HG03103 (cell line): ENCODE measurements around the gene ADNP.
"Not testable (repeated sequence)": the region's sequence is repeated elsewhere in the genome, so short reads cannot be mapped to it uniquely, and the experiment has no call there.

Source experiments
- ATAC-seq: cut with Tn5 transposase; IDR thresholded peaks from one replicate; pipeline ENCODE4 v1.9.1; 2021; ENCODE audit warnings: low read depth; ENCODE audit not compliant: unreplicated experiment

The ADNP gene

DNA sequence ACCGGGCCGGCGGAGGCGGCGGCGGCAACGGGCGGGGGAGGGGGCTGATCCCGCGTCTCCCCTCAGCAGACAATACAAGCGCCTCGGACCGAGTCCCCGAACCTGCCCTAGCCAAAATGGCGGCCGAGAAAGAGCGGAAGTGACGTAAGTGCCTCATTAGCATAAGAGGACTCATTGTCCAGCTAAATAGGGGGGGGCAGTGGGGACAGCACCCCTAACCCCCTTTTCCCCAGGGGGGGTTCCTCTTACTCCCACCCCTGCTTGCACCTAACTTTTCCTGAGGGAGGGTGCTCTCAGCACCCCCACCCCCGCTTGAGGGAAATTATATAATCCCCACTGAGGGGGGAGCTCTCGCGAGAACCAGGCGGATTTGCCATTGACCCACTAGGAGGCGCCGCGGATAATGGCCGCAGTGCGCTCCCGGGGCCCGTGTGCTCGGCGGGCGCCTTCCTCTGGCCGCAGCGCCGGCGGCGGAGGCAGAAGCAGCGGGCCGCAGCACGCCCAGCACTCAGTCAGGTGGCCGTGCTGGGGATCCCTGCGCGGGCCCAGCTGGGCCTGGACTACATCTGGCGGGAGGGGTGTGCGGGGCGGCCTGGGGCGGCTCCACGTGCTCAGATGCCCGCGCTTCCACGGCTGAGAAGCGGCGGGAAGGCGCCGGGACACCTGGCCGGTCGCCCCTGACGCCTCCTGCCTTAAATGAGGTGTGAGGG, at the start of gene ADNP:
ADNP (minus strand) TSS at position 132 of the 710 bp plus-strand sequence. CDS start 27,441 bp downstream, outside the sequence.
- peak; percentile 47 for ATAC-seq

DNA sequence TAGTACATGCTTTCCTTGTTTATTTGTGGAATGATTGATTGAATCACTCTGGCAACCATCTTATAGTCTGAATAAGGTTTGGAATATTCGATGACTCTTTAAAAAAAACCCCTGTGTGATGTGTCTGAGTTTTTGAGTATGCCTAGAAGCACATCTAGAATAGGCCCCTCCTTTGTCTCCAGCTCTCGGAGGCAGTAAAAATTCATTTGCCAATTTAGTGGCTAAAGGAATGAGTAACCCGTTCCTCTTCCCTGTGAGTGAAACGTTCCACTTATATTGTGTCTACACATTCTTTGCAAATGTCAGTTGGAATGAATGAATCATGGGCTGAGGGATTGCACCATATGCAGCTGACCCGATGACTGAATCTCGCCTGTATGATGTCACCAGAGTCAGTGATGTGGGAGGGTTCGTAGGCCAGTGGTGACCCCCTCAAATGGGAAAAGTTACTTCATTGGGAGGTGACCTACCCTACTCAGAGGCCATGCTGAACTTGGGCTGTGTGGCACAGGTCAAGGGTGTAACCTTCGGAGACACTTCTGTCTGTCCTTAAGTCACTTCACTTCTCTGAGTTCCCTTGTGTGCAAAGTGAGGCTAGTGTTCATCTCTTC, 48.9 kb upstream of the ADNP start:
- ATAC-seq: no peak

DNA sequence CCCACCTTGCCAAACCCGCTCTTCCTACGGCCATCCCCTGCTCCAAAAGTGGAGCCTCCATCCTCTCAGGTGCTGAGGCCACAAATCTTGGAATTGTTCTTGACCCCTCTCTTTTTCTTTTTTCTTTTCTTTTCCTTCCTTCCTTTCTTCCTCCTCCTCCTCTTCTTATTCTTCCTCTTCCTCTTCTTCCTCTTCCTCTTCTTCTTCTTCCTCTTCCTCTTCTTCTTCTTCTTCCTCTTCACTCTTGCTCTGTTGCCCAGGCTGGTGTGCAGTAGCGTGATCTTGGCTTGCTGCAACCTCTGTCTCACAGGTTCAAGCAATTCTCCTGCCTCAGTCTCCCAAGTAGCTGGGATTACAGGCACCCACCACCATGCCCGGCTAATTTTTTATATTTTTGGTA, 47.3 kb upstream of the ADNP start:
- not testable (repeated sequence) for ATAC-seq

DNA sequence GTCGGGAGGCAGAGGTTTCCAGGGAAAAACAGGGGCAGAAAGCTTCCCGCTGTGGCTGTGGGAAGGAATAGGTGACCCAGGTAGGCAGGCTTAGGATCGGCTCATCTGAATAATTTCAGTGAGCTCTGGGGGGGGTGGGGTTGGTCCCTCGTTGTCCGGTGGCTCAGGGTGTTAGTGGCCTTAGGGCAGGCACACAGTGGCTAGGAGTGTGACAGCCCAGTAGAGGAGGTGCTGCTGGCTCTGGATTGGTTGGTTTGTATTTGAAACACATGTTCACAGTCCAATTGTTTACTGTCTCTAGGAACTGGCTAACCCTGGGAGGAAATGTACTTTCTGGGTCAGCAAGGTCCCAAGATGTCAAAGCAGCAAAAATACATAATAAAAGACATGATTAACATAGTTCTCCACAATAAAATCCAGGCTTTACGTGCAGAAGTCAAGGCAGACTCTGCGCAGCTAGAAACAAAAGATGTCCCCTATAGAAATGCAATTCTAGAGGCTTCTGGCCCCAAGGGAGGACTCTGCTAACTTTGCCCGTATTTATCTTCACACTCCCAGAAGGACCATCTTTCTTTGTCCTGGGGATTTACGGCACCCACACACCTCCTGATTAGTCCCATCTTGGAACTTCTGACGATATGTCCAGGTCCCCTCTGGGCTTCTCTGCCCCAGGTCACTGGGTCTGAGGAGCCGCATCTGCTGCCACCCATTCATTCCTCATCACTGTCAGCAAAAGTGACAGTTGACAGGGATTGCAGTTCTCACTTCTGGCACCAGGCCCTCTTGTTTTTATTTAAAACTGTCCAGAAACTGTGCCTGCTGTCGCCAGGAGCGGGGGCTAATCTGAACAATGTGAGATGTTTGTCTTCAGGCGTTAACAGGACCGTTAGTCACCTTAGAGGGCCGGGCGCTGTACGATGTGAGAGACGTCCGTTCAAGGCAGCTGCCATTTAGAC, 46.1 kb upstream of the ADNP start:
- ATAC-seq: no peak

DNA sequence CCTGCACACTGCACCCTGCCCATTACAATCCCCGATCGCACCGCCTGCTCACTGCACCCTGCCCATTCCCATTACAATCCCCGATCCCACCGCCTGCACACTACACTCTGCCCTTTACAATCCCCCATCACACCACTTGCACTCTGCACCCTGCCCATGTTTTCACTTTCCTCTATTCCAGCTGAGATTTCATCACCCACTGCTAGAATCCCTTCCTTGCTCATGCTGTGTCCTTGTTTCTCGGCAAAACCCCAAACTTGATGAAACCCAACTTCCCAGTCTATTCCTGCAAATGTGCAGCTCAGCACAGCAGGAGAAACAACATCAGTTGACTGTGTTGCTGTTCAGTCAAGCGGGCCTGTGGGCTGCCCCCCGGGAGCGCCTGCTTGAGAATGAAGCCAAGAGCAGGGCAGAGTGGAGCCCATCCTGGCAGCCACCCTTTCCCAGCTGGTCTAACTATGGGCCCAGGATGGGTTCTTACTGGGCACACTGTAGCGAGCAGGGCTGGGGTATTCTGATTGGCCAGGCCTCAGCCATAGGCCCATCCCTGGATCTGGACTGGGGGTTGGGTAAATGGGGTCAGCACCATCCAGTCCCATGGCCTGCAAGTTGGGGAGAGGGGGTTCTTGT, 44.6 kb upstream of the ADNP start:
- ATAC-seq: no peak

DNA sequence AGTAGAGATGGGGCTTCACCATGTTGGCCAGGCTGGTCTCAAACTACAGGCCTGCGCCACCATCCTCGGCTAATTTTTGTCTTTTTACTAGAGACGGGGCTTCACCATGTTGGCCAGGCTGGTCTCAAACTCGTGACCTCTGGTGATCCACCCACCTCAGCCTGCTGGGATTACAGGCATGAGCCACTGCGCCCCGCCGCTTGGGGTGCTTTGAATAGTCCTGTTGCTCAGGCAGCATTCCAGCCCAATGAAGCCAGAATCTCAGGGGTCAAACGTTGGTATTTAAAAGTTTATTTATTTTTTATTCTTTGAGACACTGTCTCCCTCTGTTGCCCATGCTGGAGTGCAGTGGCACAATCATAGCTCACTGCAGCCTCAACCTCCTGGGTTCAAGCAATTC, 38.7 kb upstream of the ADNP start:
- ATAC-seq: no peak

DNA sequence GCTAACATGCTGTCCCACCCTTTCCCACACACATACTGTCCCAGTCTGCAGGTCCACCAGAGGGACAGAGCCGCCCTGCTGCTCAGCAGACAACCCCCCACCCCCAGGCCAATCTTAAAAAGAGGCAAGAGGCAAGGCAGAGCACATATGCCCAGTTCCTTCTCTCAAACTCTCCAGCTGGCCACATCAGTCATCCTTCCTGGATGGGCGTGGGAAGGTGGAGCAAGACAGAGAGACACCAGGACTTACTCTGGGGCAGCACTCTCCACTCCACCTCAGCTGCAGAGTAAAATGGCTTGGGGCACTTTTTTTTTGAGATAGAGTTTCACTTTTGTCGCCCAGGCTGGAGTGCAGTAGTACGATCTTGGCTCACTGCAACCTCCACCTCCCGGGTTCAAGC, 38.2 kb upstream of the ADNP start:
- ATAC-seq: no peak

DNA sequence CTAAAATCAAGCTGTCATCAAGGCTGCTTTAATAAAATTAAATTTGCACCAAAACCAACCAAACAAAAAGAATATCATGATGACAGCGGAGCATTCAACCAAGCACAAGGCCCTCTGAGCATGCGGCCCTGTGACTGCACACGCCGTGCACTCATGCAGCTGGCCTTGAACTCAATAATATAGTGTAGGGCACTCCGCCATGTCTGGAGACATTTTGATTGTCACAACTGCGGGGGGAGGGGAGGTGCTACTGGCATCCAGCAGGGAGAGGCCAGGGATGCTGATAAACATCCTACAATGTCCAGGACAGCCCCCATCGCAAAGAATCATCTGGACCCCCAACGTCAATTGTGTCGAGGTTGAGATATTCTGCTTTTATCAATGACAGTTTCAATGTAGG, 37.1 kb upstream of the ADNP start:
- ATAC-seq: no peak

DNA sequence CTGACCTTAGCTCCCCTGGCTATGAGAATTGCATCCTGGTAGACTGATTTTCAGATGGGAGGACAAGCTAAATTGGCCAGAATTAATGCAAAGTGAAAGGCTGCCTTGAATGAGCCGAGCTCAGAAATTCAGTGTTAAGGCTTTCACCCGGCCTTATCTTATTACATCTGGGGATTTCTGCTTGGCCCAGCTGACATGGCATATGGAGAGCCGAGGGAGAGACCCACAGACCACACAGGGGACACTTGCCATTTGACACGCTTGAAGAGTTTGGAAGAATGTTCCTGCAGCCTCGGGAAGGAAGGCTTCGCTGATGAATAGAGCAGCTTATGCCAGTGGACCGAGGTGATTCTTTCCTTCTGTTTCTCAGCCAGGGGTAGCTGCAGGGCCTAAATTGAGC, 36.3 kb upstream of the ADNP start:
- no peak for ATAC-seq

DNA sequence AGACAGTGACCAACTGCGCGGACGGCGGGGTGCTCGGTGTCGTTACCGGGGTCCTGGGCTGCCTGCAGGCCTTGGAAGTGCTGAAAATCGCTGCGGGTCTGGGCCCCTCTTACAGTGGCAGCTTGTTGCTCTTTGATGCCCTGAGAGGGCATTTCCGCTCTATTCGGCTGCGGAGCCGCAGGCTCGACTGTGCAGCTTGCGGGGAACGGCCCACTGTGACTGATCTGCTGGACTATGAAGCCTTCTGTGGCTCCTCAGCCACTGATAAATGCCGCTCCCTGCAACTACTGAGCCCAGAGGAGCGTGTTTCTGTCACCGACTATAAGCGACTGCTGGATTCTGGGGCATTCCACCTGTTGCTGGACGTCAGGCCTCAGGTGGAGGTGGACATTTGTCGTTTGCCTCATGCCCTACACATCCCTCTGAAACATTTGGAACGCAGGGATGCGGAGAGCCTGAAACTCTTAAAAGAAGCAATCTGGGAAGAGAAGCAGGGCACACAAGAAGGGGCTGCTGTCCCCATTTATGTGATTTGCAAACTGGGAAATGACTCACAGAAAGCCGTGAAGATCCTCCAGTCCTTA, 28.4 kb upstream of the ADNP start:
- ATAC-seq: no peak

DNA sequence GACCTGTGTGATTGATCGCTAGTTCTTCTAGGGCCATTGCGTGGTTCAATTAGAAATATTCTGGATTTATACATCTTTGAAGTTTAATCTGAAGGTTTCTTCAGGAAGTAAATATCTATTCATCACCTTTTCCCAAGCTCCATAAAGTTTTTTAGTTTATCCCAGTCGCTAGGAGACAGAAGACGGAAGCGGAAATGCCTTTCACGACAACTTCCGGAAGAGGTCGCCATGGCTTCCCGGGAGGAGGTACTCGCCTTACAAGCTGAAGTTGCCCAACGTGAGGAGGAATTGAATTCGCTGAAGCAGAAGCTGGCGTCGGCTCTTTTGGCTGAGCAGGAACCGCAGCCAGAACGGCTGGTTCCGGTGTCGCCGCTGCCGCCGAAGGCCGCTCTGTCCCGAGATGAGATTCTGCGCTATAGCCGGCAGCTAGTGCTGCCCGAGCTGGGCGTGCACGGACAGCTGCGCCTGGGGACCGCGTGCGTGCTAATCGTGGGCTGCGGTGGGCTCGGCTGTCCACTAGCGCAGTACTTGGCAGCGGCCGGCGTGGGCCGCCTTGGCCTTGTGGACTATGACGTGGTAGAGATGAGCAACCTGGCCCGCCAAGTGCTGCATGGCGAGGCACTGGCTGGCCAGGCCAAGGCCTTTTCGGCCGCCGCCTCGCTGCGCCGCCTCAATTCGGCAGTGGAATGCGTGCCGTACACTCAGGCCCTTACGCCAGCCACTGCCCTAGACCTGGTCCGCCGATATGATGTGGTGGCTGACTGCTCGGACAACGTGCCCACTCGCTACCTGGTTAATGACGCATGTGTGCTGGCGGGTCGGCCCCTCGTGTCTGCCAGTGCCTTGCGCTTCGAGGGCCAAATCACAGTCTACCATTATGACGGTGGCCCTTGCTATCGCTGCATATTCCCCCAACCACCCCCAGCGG, 27.6 kb upstream of the ADNP start, which contains the start of gene MOCS3:
MOCS3 (plus strand) TSS at position 204 of the 928 bp plus-strand sequence; CDS start at position 229, 25 bp downstream.
- ATAC-seq: peak; percentile 70

DNA sequence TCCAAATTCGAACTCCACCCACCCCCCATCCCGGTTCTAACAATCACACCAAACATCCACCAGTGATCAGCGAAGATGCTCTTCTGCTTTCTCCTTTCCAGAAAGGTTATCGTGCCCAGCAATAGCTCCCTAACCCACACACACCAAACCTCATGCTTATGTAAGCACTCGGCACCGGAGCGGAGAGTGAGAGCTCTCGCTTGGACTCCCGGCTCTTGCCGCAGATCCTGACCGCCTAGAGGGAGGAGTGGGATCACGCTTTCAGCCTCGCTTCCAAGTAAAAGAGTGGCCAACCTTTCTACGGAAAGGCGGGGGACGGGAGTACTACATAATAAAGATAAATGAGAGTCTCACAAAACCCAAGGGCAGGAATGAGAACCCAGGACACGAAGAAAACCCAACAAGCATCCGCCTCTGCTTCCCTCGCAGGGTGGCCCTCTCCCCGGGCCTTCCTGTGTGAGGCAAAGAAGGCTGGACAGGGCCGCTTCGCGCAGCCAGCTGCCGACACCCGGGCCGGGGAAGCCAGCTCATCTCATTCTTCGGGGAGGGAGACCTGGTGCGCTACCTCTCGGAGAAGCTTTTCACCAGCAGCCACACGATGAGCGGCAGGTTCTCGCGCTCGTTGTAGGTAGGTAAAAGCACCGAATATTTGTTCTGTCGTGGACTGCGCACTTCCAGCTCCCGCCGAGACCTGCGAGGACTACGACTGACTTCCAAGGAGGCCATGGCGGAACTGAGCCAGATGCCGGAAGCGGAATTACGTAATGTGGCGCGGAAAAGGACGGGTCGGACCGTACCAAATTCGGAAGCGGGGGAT, 26.8 kb upstream of the ADNP start, which contains the start of gene DPM1:
DPM1 (minus strand) TSS at position 735 of the 817 bp plus-strand sequence; CDS start at position 726, 9 bp downstream.
- peak; percentile 67 for ATAC-seq

DNA sequence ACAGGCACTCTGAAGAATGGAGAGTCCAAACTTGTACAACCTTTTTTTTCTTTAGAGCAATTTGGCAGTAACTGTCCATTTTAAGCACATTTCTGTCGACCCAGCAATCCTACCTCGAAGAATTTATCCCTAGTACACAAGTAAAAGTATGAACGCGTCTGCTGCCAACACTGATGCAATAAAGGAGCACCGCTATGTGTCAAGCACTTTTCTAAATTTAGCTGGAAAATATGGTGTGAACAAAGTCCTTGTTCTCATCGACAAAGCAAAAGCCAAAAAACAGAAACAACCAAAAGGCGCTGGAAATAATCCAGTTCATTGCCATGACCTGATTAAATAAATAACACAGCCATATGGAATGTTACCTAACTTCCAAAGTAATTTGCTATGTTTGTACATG, 26.0 kb upstream of the ADNP start:
- no peak for ATAC-seq

DNA sequence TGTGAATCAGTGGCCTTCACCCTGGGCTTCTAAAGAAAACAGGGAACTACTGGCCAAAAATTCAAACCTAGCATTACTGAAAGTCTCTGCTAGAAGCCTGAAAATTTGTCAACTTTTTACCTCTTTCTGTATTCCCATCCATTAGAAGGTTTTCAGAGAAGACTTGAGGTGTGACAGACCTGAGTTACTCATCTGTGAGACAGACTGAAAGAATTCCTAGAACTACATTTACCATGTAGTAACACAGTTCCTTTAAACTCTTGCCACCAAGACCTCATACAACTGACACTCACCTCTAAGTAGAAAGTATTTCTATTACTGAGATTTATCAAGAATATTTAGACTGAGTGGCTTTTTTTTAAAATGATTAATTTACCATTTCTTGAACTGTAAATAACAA, 22.6 kb upstream of the ADNP start:
- no peak for ATAC-seq

DNA sequence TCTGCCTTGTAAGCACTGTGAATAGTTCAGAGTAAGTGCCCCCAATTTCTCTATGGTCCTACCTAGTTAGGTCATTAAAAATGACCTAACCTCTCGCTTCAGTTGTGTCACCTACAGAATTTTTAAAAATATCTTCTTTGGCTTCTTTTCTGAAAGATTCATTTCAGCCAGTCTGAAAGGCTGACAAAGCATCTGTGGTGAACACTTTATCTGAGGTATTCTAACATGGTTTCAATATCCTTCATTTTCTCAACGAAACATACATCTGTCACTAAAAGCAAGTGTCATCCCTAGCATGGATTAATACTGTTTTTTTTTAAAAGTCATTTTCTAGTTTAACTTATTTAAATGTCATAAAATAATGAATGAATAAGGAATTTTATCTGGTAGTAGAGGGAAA, 22.0 kb upstream of the ADNP start:
- ATAC-seq: no peak

DNA sequence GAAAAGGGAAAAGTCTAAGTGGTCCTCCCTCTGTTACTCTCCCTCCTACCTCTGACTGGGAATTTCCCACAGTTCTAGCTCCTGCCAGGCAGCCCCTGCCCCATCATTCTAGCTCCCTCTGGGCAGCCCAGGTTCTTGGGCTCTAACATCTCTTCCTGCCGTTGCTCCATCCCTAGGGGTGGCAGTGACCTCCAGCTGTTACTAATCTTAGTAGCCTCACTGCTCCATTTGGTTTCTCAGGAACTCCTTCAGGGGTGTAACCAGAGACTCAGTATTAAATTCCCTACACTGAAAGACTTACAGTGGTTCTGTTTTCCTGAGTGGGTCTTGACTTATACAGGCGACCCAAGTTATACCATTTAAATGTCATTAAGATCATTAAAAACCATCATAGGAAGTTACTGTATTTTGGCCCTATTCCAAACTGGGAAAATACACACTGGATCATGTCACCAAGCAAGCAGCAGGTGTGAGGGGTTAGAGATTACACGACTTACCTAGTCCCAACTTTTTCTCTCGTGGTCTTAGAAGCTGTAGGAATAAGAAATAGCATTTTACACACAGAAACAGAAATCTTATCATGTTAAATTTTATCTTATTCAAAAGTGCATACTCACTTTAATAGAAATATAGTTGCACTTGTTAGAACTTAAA, 17.0 kb upstream of the ADNP start:
- ATAC-seq: no peak

DNA sequence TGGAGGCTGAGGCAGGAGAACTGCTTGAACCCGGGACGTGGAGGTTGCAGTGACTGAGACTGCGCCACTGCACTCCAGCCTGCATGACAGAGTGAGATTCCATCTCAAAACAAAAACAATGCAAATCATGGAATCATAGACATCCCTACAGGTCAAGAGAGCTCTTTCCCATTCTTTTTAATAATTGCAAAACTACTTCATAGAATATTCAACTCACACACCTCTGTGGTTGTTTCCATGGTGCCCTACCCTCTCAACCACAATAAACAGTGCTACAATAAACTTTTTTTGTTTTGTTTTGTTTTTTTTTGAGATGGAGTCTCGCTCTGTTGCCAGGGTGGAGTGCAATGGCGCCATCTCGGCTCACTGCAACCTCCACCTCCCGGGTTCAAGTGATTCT, 11.8 kb upstream of the ADNP start:
- no peak for ATAC-seq

DNA sequence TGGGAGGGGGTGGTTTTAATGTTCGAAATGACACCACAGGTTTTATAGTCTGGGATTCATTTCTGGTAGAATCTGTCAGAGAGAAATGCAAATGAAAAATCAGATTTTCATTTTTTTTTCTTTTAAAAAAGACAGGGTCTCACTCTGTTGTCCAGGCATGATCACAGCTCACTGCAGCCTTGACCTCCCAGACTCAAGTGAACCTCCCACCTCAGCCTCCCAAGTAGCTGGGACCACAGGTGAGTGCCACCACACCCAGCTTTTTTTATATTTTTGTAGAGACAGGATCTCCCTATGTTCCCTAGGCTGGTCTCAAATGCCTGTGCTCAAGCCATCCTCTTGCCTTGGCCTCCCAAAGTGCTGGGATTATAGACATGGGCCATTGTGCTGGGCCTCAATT, 2.4 kb upstream of the ADNP start:
- ATAC-seq: no peak
